Keratinocyte (primary cell): ENCODE measurements around the gene NHSL2.

ENCODE experiments used
- CTCF ChIP-seq, 3 experiments: IDR thresholded peaks in 1 of 3; conservative IDR thresholded peaks in 1 of 3; optimal IDR thresholded peaks in 1 of 3; 2 replicates in 2 of 3; 3 replicates in 1 of 3; pipeline versions ENCODE3 to v1.5.1; 2011; ENCODE audit warnings: low read length in 3 of 3, mild to moderate bottlenecking in 3 of 3, moderate library complexity in 2 of 3, control low read depth in 1 of 3, inconsistent platforms in 1 of 3; ENCODE audit not compliant: insufficient read depth in 2 of 3; ENCODE audit errors: extremely low read depth in 1 of 3
- EZH2 ChIP-seq: IDR thresholded peaks from one replicate; pipeline ENCODE4 v1.6.1; 2012; ENCODE audit warnings: inconsistent platforms, mild to moderate bottlenecking, low read length, moderate library complexity

DNA sequence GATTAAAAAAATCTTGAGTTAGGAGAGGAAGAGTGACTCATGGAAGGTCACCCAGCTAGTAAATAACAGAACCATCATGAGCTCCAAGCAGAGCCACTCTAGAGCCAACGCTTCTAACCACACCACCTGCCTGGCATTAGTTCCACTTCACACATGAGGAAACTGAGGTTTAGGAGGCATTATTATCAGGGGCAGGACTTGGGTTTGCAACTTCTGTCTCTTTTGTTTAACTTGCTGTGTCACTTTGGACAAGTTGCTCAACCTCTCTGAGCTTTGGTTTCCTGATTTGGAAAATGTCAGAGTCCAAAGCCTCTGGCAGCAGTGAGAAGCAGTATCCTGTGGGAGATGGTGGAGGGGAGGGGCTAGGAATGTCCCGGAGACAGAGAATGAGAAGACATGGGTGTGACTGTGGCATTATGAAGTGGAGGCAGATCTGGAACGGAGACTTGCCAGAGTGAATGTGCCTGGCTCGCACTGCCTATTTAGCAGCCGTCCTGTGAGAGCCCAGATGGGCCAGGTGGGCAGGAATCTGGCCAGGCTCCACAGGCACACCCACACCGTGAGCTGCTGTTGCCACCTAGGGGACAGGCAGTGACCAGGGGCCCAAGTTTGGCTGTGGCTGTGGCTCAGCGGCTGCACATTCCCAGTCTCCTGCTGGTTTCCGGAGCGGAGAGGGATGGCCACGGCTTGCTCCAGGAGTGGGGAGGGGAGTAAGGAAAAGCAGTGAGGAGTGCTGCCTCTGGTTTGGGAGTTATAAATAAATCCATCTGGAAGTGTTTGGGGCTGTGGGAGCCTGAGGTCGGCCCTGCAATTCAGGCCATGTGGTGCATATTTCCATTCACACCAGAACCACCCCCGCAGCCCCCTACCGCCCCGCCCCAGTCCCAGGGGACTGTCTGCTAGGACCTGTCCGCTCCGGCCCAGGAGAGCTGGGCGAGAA, 93.4 kb downstream of the NHSL2 start:
- TF ChIP-seq CTCF (optimal IDR thresholded peaks at IDR 0.05 in 1 of 3, IDR thresholded peaks at IDR 0.05 in 1 of 3, conservative IDR thresholded peaks at IDR 0.05 in 1 of 3; ENCODE audit: extremely low read depth in 1 of 3, insufficient read depth in 2 of 3, low read length in 3 of 3) (peak in 2 of 3 experiments; percentile 5 to 44), EZH2 (no peak)
